ENCODE measurements around the gene LIPF. TPM values are rescaled to one million over a fixed set of nuclear protein-coding genes. Genes with fewer than 3 reads are reported as not detected.

LIPF gene
- total RNA-seq, 1 experiment from 2014 or later: not detected

DNA sequence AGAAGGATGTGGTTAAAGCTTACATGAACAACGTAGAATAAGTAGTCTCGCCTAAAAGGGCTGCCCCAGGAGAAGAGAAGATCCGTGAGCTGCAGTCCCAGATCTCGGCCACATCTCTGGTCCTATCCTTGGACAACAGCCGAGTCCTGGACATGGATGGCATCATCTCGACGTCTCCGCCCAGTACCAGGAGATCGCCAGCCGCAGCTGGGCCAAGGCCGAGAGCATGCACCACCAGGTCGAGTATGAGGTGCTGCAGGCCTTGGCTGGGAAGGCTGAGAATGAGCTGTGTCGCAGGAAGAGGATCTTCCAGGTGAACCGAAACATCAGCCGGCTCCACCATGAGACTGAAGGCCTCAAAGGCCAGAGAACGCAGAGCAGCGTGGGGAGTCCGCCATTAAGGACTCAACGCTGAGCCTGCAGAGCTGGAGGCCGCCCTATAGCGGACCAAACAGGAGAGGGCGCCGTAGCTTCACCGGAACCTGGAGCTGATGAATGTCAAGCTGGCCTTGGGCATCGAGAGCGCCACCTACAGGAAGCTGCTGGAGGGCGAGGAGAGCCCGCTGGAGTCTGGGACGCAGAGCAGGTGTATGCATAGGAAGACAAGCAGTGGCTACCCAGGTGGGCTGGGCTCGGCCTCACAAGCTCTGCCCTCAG is 64.0 kb downstream of the LIPF start:
- Mint-ChIP-seq H3K9me3 (no peaks in the 10 kb centered on the region), H3K27ac (no peak overlapping the region; a peak in 1 of 7 replicates), H3K36me3 (ENCODE audit: insufficient read depth in 1 of 3, low read depth in 3 of 3) (no peaks in the 10 kb centered on the region), H3K4me1 (peaks cover 6% of the 10 kb centered on the region in 2 experiments), H3K4me3 (no peak overlapping the region), H3K27me3 (ENCODE audit: low read depth) (peaks cover 32% of the 10 kb centered on the region)
- no peak overlapping the region for H4K91ac ChIP-seq (ENCODE audit: insufficient read length, low read depth, low read length)
- H3K27ac ChIP-seq (ENCODE audit: insufficient read length, low read depth, low read length): no peak overlapping the region
- WGBS (ENCODE audit: extremely low coverage, insufficient read length, low lambda C conversion rate): no CpG with 5 or more reads among the region's 30 CpGs
- peak overlapping the region; percentile 33 for H4K8ac ChIP-seq (replicated peaks; ENCODE audit: insufficient read length, low read depth, low read length)
- H4K20me1 ChIP-seq (ENCODE audit: control insufficient read depth, insufficient read depth, insufficient read length): no peaks in the 10 kb centered on the region
- no peak overlapping the region for H2AK5ac ChIP-seq (ENCODE audit: insufficient read length, low read length)
- peak overlapping the region; percentile 80 for H2AFZ ChIP-seq (ENCODE audit: low read length)
- H2BK12ac ChIP-seq (ENCODE audit: insufficient read length, low read depth, low read length): no peak overlapping the region
- peak; percentile 97 for DNase-seq
- no peak overlapping the region for H3K9ac ChIP-seq (ENCODE audit: extremely low read depth, insufficient read length, low read length)
- H3K27me3 ChIP-seq (ENCODE audit: insufficient read depth, low read length): no peaks in the 10 kb centered on the region
- peak overlapping the region; percentile 28 for H4K5ac ChIP-seq (ENCODE audit: insufficient read length, low read depth, low read length)
- H3K56ac ChIP-seq (ENCODE audit: insufficient read length, low read depth, low read length): no peak overlapping the region
- H3K4me1 ChIP-seq (ENCODE audit: insufficient read depth, low read length): no peaks in the 10 kb centered on the region
- no peaks in the 10 kb centered on the region for H3K79me1 ChIP-seq (ENCODE audit: insufficient read depth, low read depth, low read length, poor library complexity, severe bottlenecking)
- no peak overlapping the region for H3K23ac ChIP-seq (ENCODE audit: insufficient read length, low read depth, low read length)
- peak overlapping the region; percentile 66 for H3K18ac ChIP-seq (ENCODE audit: insufficient read length, low read depth, low read length)
- no peak overlapping the region for H3K4me2 ChIP-seq (ENCODE audit: insufficient read depth, insufficient read length, low read length)
- H3K23me2 ChIP-seq (ENCODE audit: insufficient read length, low read depth, low read length, poor library complexity, severe bottlenecking): no peaks in the 10 kb centered on the region
- H3T11ph ChIP-seq (ENCODE audit: low read length): no peak overlapping the region
- TF ChIP-seq CTCF (conservative IDR thresholded peaks at IDR 0.05): peak; percentile 100
- no peak overlapping the region for H3K14ac ChIP-seq (ENCODE audit: insufficient read depth, low read length)
- no peaks in the 10 kb centered on the region for H3K79me2 ChIP-seq (ENCODE audit: insufficient read depth, low read length)
- H2BK5ac ChIP-seq (ENCODE audit: insufficient read length, low read length): no peak overlapping the region
- H2BK20ac ChIP-seq (ENCODE audit: low read depth, low read length, poor library complexity, severe bottlenecking): no peak overlapping the region
- H2BK120ac ChIP-seq (ENCODE audit: low read depth, low read length, poor library complexity, severe bottlenecking): no peak overlapping the region
- no peak overlapping the region for H3K4ac ChIP-seq (ENCODE audit: low read depth, low read length)
- no peaks in the 10 kb centered on the region for H3K9me3 ChIP-seq (ENCODE audit: control insufficient read depth, low read depth, low read length)
- H2BK15ac ChIP-seq (ENCODE audit: low read depth, low read length): no peak overlapping the region

Other genes with a start within 250 kb of the LIPF start
- gene RNLS, start 81.1 kb upstream of the LIPF start, total RNA-seq (2021): 7.3 and 7.5 TPM in 2 replicates
- not detected in 2 replicates for gene LIPJ, start 77.7 kb upstream of the LIPF start, total RNA-seq (2021)
- gene LIPK, start 41.8 kb downstream of the LIPF start, total RNA-seq (2021): not detected in 2 replicates
- gene LIPN, start 95.6 kb downstream of the LIPF start, total RNA-seq (2021): not detected in 2 replicates
- not detected in 2 replicates for gene LIPM, start 138.3 kb downstream of the LIPF start, total RNA-seq (2021)
- gene ANKRD22, start 187.4 kb downstream of the LIPF start, total RNA-seq (2021): not detected in 2 replicates
- 3.2 and 4.6 TPM in 2 replicates for gene STAMBPL1, start 215.8 kb downstream of the LIPF start, total RNA-seq (2021)